PC-9 (cell line): ENCODE measurements around the gene CPE. TPM values are rescaled to one million over a fixed set of nuclear protein-coding genes. Genes with fewer than 3 reads are reported as not detected.

Experiments used
- BruUV-seq: library from RNA; stranded (reverse); fragments of 400-500 nt; replicated peaks from 2 replicates; lab custom pipeline; 2021; lab: Mats Ljungman, UMichigan
- CTCF ChIA-PET: fragments of 300-600 bp; sonication (Branson Sonifier 250); formaldehyde crosslinking; loops from one replicate; lab custom pipeline; 2022; ENCODE audit warnings: antibody characterized with exemption; lab: Charles Lee
- POLR2A ChIA-PET: fragments of 300-600 bp; sonication (Branson Sonifier 250); formaldehyde crosslinking; loops from one replicate; lab custom pipeline; 2022; ENCODE audit warnings: antibody characterized with exemption; ENCODE audit not compliant: unreplicated experiment; lab: Charles Lee
- DNase-seq, 2 experiments: peaks; one replicate each; pipeline versions ENCODE4 v3.0.0 to v3.0.0-alpha.2; 2015 to 2022; ENCODE audit warnings: mixed read lengths in 1 of 2
- H2AFZ ChIP-seq: fragments of 200-600 bp; sonication (generic); 2 replicates; pipeline ENCODE4 v1.8.1; 2017; ENCODE audit warnings: antibody characterized with exemption
- H3F3A ChIP-seq: fragments of 200-600 bp; sonication (generic); 2 replicates; pipeline ENCODE4 v1.8.1; 2017; ENCODE audit warnings: antibody characterized with exemption, mild to moderate bottlenecking, low read depth; ENCODE audit not compliant: insufficient read depth
- H3K27ac ChIP-seq: fragments of 200-600 bp; sonication (generic); 2 replicates; pipeline ENCODE4 v1.6.1; 2016; ENCODE audit warnings: mixed run types
- H3K27me3 ChIP-seq: fragments of 200-600 bp; sonication (generic); 2 replicates; pipeline ENCODE4 v1.6.1; 2016; ENCODE audit warnings: low read depth, mixed run types; ENCODE audit not compliant: insufficient read depth
- H3K36me3 ChIP-seq: fragments of 200-600 bp; sonication (generic); 2 replicates; pipeline ENCODE4 v1.6.1; 2016; ENCODE audit warnings: low read depth, mixed run types
- H3K4me1 ChIP-seq: fragments of 200-600 bp; sonication (generic); replicated peaks from 2 replicates; pipeline ENCODE4 v1.6.1; 2016; ENCODE audit warnings: mixed run types; ENCODE audit not compliant: insufficient read depth
- H3K4me2 ChIP-seq: fragments of 200-600 bp; sonication (generic); 2 replicates; pipeline ENCODE4 v1.6.1; 2017; ENCODE audit warnings: mixed run types
- H3K4me3 ChIP-seq: fragments of 200-600 bp; sonication (generic); 2 replicates; pipeline ENCODE4 v1.6.1; 2016; ENCODE audit warnings: mixed run types
- H3K79me2 ChIP-seq: fragments of 200-600 bp; sonication (generic); 2 replicates; pipeline ENCODE4 v1.6.1; 2017; ENCODE audit warnings: low read depth, mixed run types
- H3K9me2 ChIP-seq: fragments of 200-600 bp; sonication (generic); 2 replicates; pipeline ENCODE4 v1.8.1; 2017; ENCODE audit warnings: mild to moderate bottlenecking; ENCODE audit not compliant: insufficient read depth
- H3K9me3 ChIP-seq: fragments of 200-600 bp; sonication (generic); 2 replicates; pipeline ENCODE4 v1.8.1; 2016; ENCODE audit warnings: low read depth; ENCODE audit not compliant: insufficient read depth
- H4K20me1 ChIP-seq: fragments of 200-600 bp; sonication (generic); 2 replicates; pipeline ENCODE4 v1.8.1; 2017; ENCODE audit not compliant: insufficient read depth
- EZH2 ChIP-seq: fragments of 200-600 bp; sonication (generic); IDR thresholded peaks from 2 replicates; pipeline ENCODE4 v1.8.0; 2017; ENCODE audit warnings: antibody characterized with exemption, low read depth
- intact Hi-C: fragments of 100-400 bp; cut with micrococcal nuclease; formaldehyde crosslinking; loops from one replicate; pipeline ENCODE4 v1.10.0; 2022; ENCODE audit not compliant: unreplicated experiment
- total RNA-seq: library from RNA; stranded (reverse); gene quantifications from 2 replicates; pipeline ENCODE4 v1.2.3, GENCODE V29; 2021
- TF ChIP-seq, protein P1 (sequence below): fragments of 200-600 bp; sonication (generic); conservative IDR thresholded peaks from 2 replicates; pipeline ENCODE4 v1.6.1; 2017; ENCODE audit warnings: mixed run types, antibody characterized with exemption, mild to moderate bottlenecking, moderate library complexity

CPE gene
- total RNA-seq, 1 experiment from 2014 or later = 1.3 TPM

DNA sequence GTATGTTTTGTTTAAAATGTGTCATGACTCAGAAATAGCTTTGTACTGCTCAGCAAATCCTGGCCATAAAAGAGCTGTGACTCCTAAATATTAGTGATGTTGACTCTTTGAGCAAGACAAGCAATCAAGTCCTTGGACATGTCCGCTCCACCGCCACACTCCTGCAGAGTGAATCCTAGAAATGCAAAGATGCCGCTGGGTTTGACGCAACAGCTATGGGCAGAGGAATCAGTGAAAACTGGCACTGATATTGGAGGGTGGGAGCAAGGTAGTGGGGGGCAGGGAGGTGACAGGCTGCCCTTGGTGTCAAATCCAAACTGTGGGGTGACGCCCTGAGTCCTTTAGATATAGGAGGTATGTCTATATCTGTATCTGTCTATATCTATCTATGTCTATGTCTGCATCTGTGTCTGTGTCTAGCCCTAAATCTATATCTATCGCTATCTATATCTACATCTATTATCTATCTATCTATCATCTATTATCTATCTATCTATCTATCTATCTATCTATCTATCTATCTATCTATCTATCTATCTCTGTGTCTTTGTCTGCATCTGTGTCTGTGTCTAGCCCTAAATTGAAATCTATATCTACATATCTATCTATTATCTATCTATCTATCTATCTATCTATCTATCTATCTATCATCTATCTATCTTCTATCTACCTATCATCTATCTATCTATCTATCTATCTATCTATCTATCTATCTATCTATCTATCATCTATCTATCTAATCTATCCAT lies 129.7 kb downstream of the CPE start:
- Histone ChIP-seq H3K36me3 (no peaks in the 10 kb centered on the region), H3K4me3 (no peak overlapping the region), H2AFZ (no peak overlapping the region), H4K20me1 (no peaks in the 10 kb centered on the region), H3K79me2 (no peaks in the 10 kb centered on the region), H3K9me3 (no peaks in the 10 kb centered on the region), H3K27ac (no peak overlapping the region), H3K4me1 (peaks cover 1% of the 10 kb centered on the region; the same call in 1 of the 2 replicates), H3K27me3 (no peaks in the 10 kb centered on the region), H3F3A (no peaks in the 10 kb centered on the region), H3K9me2 (no peaks in the 10 kb centered on the region), H3K4me2 (no peak overlapping the region)
- no peak for DNase-seq
- TF ChIP-seq, protein P1, sequence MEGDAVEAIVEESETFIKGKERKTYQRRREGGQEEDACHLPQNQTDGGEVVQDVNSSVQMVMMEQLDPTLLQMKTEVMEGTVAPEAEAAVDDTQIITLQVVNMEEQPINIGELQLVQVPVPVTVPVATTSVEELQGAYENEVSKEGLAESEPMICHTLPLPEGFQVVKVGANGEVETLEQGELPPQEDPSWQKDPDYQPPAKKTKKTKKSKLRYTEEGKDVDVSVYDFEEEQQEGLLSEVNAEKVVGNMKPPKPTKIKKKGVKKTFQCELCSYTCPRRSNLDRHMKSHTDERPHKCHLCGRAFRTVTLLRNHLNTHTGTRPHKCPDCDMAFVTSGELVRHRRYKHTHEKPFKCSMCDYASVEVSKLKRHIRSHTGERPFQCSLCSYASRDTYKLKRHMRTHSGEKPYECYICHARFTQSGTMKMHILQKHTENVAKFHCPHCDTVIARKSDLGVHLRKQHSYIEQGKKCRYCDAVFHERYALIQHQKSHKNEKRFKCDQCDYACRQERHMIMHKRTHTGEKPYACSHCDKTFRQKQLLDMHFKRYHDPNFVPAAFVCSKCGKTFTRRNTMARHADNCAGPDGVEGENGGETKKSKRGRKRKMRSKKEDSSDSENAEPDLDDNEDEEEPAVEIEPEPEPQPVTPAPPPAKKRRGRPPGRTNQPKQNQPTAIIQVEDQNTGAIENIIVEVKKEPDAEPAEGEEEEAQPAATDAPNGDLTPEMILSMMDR = no peak
- no peak for TF ChIP-seq EZH2
- no TSS peak for BruUV-seq
- ChIA-PET CTCF (no interaction called here), POLR2A (no interaction called here)
- intact Hi-C loops = no loop called here

DNA sequence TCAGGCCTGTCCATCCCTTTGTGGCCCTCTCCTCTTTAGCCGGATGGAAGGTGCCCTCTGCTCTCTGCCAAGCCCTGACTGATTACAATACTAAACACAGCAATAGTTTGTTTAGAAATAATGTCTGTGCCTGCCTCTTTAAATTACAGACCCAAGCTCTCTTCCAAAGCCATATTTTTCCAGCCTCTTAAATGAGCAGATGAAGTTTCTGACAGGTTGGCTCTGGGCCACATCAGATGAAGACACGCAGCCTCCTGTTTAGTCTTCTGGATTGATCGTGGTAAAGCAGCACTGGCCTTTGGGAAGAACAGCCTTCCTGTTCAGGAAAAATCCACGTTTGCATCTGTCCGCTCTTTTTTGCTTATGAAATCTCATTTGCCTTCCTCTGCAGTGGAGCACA lies 133.6 kb downstream of the CPE start:
- TF ChIP-seq, protein P1 = no peak
- TF ChIP-seq EZH2 = no peak
- ChIA-PET CTCF (no interaction called here), POLR2A (no interaction called here)
- H3K79me2 ChIP-seq = no peaks in the 10 kb centered on the region
- no peak overlapping the region for H3K4me2 ChIP-seq
- H2AFZ ChIP-seq = no peak overlapping the region
- H3K36me3 ChIP-seq = no peaks in the 10 kb centered on the region
- no peak overlapping the region for H3K27ac ChIP-seq
- no TSS peak for BruUV-seq
- no peaks in the 10 kb centered on the region for H4K20me1 ChIP-seq
- intact Hi-C loops = no loop called here
- no peaks in the 10 kb centered on the region for H3K4me1 ChIP-seq
- no peak for DNase-seq
- no peaks in the 10 kb centered on the region for H3K9me2 ChIP-seq
- H3K4me3 ChIP-seq = no peak overlapping the region
- H3K27me3 ChIP-seq = no peaks in the 10 kb centered on the region
- H3K9me3 ChIP-seq = no peaks in the 10 kb centered on the region
- H3F3A ChIP-seq = no peaks in the 10 kb centered on the region

DNA sequence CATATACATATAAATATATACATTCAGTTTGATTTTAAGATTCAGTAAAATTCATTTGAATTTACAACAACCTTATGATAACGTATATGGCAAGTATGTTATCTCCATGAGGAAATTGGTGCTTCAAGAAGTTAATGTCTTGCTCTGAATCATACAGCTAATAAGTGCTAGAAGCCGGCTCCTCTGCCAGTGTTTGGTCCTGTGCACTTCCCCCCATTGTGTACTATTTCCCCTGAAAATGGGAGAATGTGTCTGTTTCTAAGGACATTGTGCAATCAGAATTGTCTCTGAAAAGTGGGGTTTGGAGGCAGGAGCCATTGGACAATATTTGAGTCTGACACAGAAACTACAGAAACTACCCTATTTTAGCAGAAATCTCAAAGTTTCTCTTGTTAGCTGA lies 135.9 kb downstream of the CPE start:
- no peaks in the 10 kb centered on the region for H3K9me3 ChIP-seq
- BruUV-seq = no TSS peak
- H3K4me2 ChIP-seq = no peak overlapping the region
- no peaks in the 10 kb centered on the region for H3K4me1 ChIP-seq
- no peaks in the 10 kb centered on the region for H3F3A ChIP-seq
- intact Hi-C loops = no loop called here
- no peaks in the 10 kb centered on the region for H3K27me3 ChIP-seq
- TF ChIP-seq, protein P1 = no peak
- no peak for TF ChIP-seq EZH2
- no peak overlapping the region for H3K27ac ChIP-seq
- H4K20me1 ChIP-seq = no peaks in the 10 kb centered on the region
- no peaks in the 10 kb centered on the region for H3K36me3 ChIP-seq
- DNase-seq = no peak
- POLR2A ChIA-PET = no interaction called here
- H3K79me2 ChIP-seq = no peaks in the 10 kb centered on the region
- no peak overlapping the region for H2AFZ ChIP-seq
- H3K9me2 ChIP-seq = no peaks in the 10 kb centered on the region
- CTCF ChIA-PET = no interaction called here
- H3K4me3 ChIP-seq = no peak overlapping the region
